K562 (cell line): ENCODE results near the gene BCAS3. TPM values are rescaled to one million over a fixed set of nuclear protein-coding genes. Genes with fewer than 3 reads are reported as not detected.

Experiments
- ATAC-seq: fragments of 200-7000 bp; cut with Tn5 transposase; 3 replicates; pipeline ENCODE4 v1.9.1; 2020; ENCODE audit warnings: moderate library complexity
- BruUV-seq: library from RNA; stranded (reverse); fragments of 400-500 nt; replicated peaks from 2 replicates; lab custom pipeline; 2021; lab: Mats Ljungman, UMichigan
- CTCF ChIA-PET: fragments of 300-600 bp; formaldehyde crosslinking; extraction: SDS; loops from one replicate; lab custom pipeline; 2021; ENCODE audit warnings: low intra/inter-chr PET ratio; lab: Yijun Ruan, JAX
- POLR2A ChIA-PET: fragments of 300-600, 350-650 bp; sonication (Branson Sonifier 250); formaldehyde crosslinking; extraction: SDS; loops from one replicate; lab custom pipeline; 2021; ENCODE audit warnings: antibody characterized with exemption, inconsistent platforms; lab: Yijun Ruan, JAX
- DNase-seq, 4 experiments: peaks; one replicate each; pipeline versions ENCODE4 v3.0.0 to v3.0.0-alpha.2; 2011 to 2018; ENCODE audit warnings: low spot score in 3 of 4, mixed read lengths in 3 of 4; ENCODE audit errors: extremely low read depth in 1 of 4
- FAIRE-seq: peaks from 2 replicates; lab custom pipeline; 2011; peaks lifted over from hg19 to GRCh38; lab: Jason Lieb, UNC
- H2AFZ ChIP-seq: 2 replicates; pipeline ENCODE4 v1.6.0; 2011; ENCODE audit warnings: low read depth, low read length, control low read depth, inconsistent platforms
- H3K27ac ChIP-seq: fragments of 200-600 bp; 3 replicates; pipeline ENCODE4 v1.8.0; 2011; ENCODE audit warnings: low read depth, mild to moderate bottlenecking, control low read depth, inconsistent platforms, low read length, moderate library complexity, mixed read lengths; ENCODE audit errors: extremely low read depth
- H3K27me3 ChIP-seq, 2 experiments: fragments of 300-600 bp in 1 of 2; 2 replicates in 1 of 2; 3 replicates in 1 of 2; pipeline versions ENCODE4 v1.6.0 to v1.8.0; 2011; ENCODE audit warnings: inconsistent platforms in 2 of 2, low read length in 2 of 2, mild to moderate bottlenecking in 1 of 2, mixed read lengths in 1 of 2, moderate library complexity in 1 of 2; ENCODE audit not compliant: control insufficient read depth in 2 of 2, insufficient read depth in 2 of 2
- H3K36me3 ChIP-seq: fragments of 300-600 bp; 3 replicates; pipeline ENCODE4 v1.8.0; 2011; ENCODE audit warnings: mild to moderate bottlenecking, low read length, inconsistent platforms; ENCODE audit not compliant: control insufficient read depth, insufficient read depth
- H3K4me1 ChIP-seq, 2 experiments: fragments of 200-600 bp in 1 of 2; replicated peaks in 1 of 2; 2 replicates in 1 of 2; 3 replicates in 1 of 2; pipeline versions ENCODE4 v1.5.1 to v1.8.0; 2011; ENCODE audit warnings: inconsistent platforms in 2 of 2, low read length in 2 of 2, mild to moderate bottlenecking in 1 of 2, mixed read lengths in 1 of 2, moderate library complexity in 1 of 2; ENCODE audit not compliant: control insufficient read depth in 2 of 2, insufficient read depth in 2 of 2
- H3K4me2 ChIP-seq: 2 replicates; pipeline ENCODE4 v1.6.1; 2011; ENCODE audit warnings: low read length, control low read depth, inconsistent platforms, mixed read lengths; ENCODE audit not compliant: insufficient read depth
- H3K4me3 ChIP-seq: fragments of 200-600 bp; sonication (generic), shearing (Covaris generic); 2 replicates; pipeline ENCODE4 v1.5.1; 2016; ENCODE audit warnings: control low read depth, inconsistent platforms
- H3K79me2 ChIP-seq: fragments of 200-600 bp; 3 replicates; pipeline ENCODE4 v1.8.0; 2011; ENCODE audit warnings: low read length, inconsistent platforms; ENCODE audit not compliant: control insufficient read depth, insufficient read depth
- H3K9ac ChIP-seq, 2 experiments: 2 replicates each; pipeline versions ENCODE4 v1.6.0 to v1.6.1; 2011; ENCODE audit warnings: low read depth in 2 of 2, low read length in 2 of 2, control low read depth in 1 of 2, inconsistent platforms in 1 of 2, mild to moderate bottlenecking in 1 of 2, mixed read lengths in 1 of 2; ENCODE audit not compliant: insufficient read depth in 1 of 2
- H3K9me1 ChIP-seq: one replicate; pipeline ENCODE4 v1.6.0; 2011; ENCODE audit warnings: inconsistent platforms, mild to moderate bottlenecking, low read length, moderate library complexity; ENCODE audit not compliant: control insufficient read depth, insufficient read depth
- H3K9me3 ChIP-seq: replicated peaks from 2 replicates; pipeline ENCODE4 v1.5.1; 2011; ENCODE audit warnings: low read depth, low read length, inconsistent platforms; ENCODE audit not compliant: control insufficient read depth, insufficient read depth
- H4K20me1 ChIP-seq: replicated peaks from 2 replicates; pipeline ENCODE4 v1.6.1; 2011; ENCODE audit warnings: low read length, inconsistent platforms, mixed read lengths; ENCODE audit not compliant: control insufficient read depth, insufficient read depth
- FOXA1 ChIP-seq: fragments of 450-650 bp; IDR thresholded peaks from 2 replicates; pipeline ENCODE4 v1.6.1; 2016; ENCODE audit warnings: mild to moderate bottlenecking, borderline replicate concordance
- MCM7 ChIP-seq, 2 experiments: fragments of 450-650 bp; IDR thresholded peaks; 2 replicates each; pipeline ENCODE4 v1.6.1; 2016 to 2018
- ZBTB11 ChIP-seq, 3 experiments: fragments of 200-800 bp in 1 of 3; fragments of 250-450 bp in 1 of 3; fragments of 450-650 bp in 1 of 3; sonication (Bioruptor Pico) in 1 of 3; sonication (Bioruptor generic) in 1 of 3; formaldehyde crosslinking in 1 of 3; IDR thresholded peaks; 2 replicates each; pipeline versions ENCODE4 v1.6.1 to v1.8.0; 2016 to 2022; ENCODE audit warnings: mild to moderate bottlenecking in 2 of 3, missing genetic modification characterization in 2 of 3, missing compliant biosample characterization in 1 of 3, moderate library complexity in 1 of 3
- WGBS: fragments of 100-300 bp; shearing (Covaris generic); methylation state at CpG from one replicate; pipeline ENCODE4 v1.1.6; 2016; ENCODE audit warnings: low coverage, mixed read lengths; ENCODE audit not compliant: insufficient coverage; ENCODE audit errors: missing lambda C conversion rate; 5-methylcytosine and 5-hydroxymethylcytosine counted together
- in situ Hi-C: fragments of 300-500 bp; cut with MboI; formaldehyde crosslinking; loops from 4 replicates; pipeline ENCODE4 v1.15.0; 2018; ENCODE audit warnings: inconsistent platforms, mixed read lengths
- intact Hi-C: fragments of 100-400 bp; cut with micrococcal nuclease; formaldehyde crosslinking; loops from 2 replicates; pipeline ENCODE4 v1.14.2; 2022
- polyA plus RNA-seq, 8 experiments: library from polyadenylated mRNA; depleted of rRNA in 4 of 8; stranded (reverse) in 5 of 8; unstranded in 3 of 8; fragments of >200 nt; fragmentation: Nextera tagmentation in 2 of 8; fragmentation: Illumina TruSeq in 1 of 8; extraction: Ambion mirVana in 2 of 8; extraction: Trizol in 1 of 8; gene quantifications; 2 replicates each; pipeline versions ENCODE4 v1.2.1 to v1.2.3, GENCODE V29; 2011 to 2014; ENCODE audit warnings: inconsistent platforms in 1 of 8, missing spikeins in 1 of 8
- total RNA-seq, 7 experiments: library from RNA; depleted of rRNA in 6 of 7; stranded (reverse); fragments of >200 nt in 6 of 7; fragmentation: Illumina TruSeq in 2 of 7; extraction: Trizol in 2 of 7; gene quantifications; 2 replicates each; pipeline versions ENCODE4 v1.2.1 to v1.2.3, GENCODE V29; 2011 to 2021; ENCODE audit warnings: low replicate concordance in 1 of 7

BCAS3 gene
- total and polyA plus RNA-seq, 9 of the 15 experiments (the other 6 are each of a cell fraction or from before 2014, with no cell fraction given), result 1.9 to 5.5 (median 3.5) TPM

GRCh38 chr17:61408151-61409041, 730.7 kb downstream of the BCAS3 start:
- intact Hi-C loops, result no loop called here
- H3K27ac ChIP-seq, result no peak overlapping the region
- peaks cover 10 to 52% of the 10 kb centered on the region in 2 experiments; a peak in 3 of 5 replicates for H3K27me3 ChIP-seq
- no peak overlapping the region for H3K4me2 ChIP-seq
- ChIA-PET POLR2A (interaction anchor here (0.6 kb wide), 2 partner anchors 60 to 202 kb away, joined by 3 read pairs; no protein-coding TSS in a partner anchor), CTCF (interaction anchor here (0.7 to 0.9 kb wide), 2 partner anchors 406 to 437 kb away, joined by 3 to 5 read pairs; no protein-coding TSS in a partner anchor)
- H3K9ac ChIP-seq, result peak overlapping the region in 1 of 2 experiments; percentile 13; a peak in 1 of 4 replicates
- no peak overlapping the region for H3K4me3 ChIP-seq
- no peaks in the 10 kb centered on the region for H4K20me1 ChIP-seq
- no peaks in the 10 kb centered on the region for H3K79me2 ChIP-seq
- no peaks in the 10 kb centered on the region for H3K9me1 ChIP-seq
- 21% methylated on average over 31 of the region's 41 CpGs for WGBS
- TF ChIP-seq ZBTB11 (CRISPR knock-in tag; IDR thresholded peaks at IDR 0.05) (peak in 1 of 3 experiments; percentile 86; a peak in 2 of 6 replicates), MCM7 (IDR thresholded peaks at IDR 0.05) (no peak), FOXA1 (no peak)
- no peak for FAIRE-seq
- in situ Hi-C loops, result no loop called here
- no peak for DNase-seq
- no TSS peak for BruUV-seq
- H2AFZ ChIP-seq, result no peak overlapping the region
- H3K4me1 ChIP-seq, result peaks cover 0 to 42% of the 10 kb centered on the region in 2 experiments; a peak in 2 of 5 replicates
- no peaks in the 10 kb centered on the region for H3K9me3 ChIP-seq
- no peak for ATAC-seq
- H3K36me3 ChIP-seq, result no peaks in the 10 kb centered on the region
